Activated effector memory CD4-positive, alpha-beta T cell treated with Interleukin-2 at 50 U/mL for 16 hours (primary cell): Measurements from ENCODE around the gene MGAT5B.

Experiments used
- DNase-seq: peaks from one replicate; pipeline ENCODE4 v3.0.0-alpha.2; 2020

The MGAT5B gene

GRCh38 chr17:76932402-76933333 lies 64.5 kb downstream of the MGAT5B start:
- no peak for DNase-seq

- no peak for DNase-seq
Observed at GRCh38 chr17:76934561-76935320, 66.5 kb downstream of the MGAT5B start.

- no peak for DNase-seq
Observed at GRCh38 chr17:76935331-76935730, 67.1 kb downstream of the MGAT5B start.

GRCh38 chr17:76937238-76937637 lies 69.0 kb downstream of the MGAT5B start:
- DNase-seq: no peak

GRCh38 chr17:76938009-76938408 lies 69.8 kb downstream of the MGAT5B start:
- DNase-seq: no peak

GRCh38 chr17:76940295-76940694 lies 72.1 kb downstream of the MGAT5B start:
- DNase-seq: no peak

GRCh38 chr17:76940738-76941350 lies 72.6 kb downstream of the MGAT5B start:
- no peak for DNase-seq

- no peak for DNase-seq
Observed at GRCh38 chr17:76943202-76943601, 75.0 kb downstream of the MGAT5B start.

GRCh38 chr17:76943781-76944213 lies 75.6 kb downstream of the MGAT5B start:
- no peak for DNase-seq

GRCh38 chr17:76944477-76944876 lies 76.3 kb downstream of the MGAT5B start:
- no peak for DNase-seq

GRCh38 chr17:76946111-76946771 lies 78.0 kb downstream of the MGAT5B start:
- no peak for DNase-seq

GRCh38 chr17:76946772-76947135 lies 78.5 kb downstream of the MGAT5B start:
- no peak for DNase-seq

GRCh38 chr17:76947309-76947708 lies 79.1 kb downstream of the MGAT5B start:
- DNase-seq: no peak

GRCh38 chr17:76947771-76948170 lies 79.6 kb downstream of the MGAT5B start:
- DNase-seq: no peak

- DNase-seq: no peak
Observed at GRCh38 chr17:76948301-76948700, 80.1 kb downstream of the MGAT5B start.

- no peak for DNase-seq
Observed at GRCh38 chr17:76948726-76949342, 80.6 kb downstream of the MGAT5B start.

GRCh38 chr17:76949913-76950695 lies 81.9 kb downstream of the MGAT5B start:
- no peak for DNase-seq

- DNase-seq: no peak
Observed at GRCh38 chr17:76951375-76951905, 83.2 kb downstream of the MGAT5B start.

- DNase-seq: no peak
Observed at GRCh38 chr17:76952402-76952801, 84.2 kb downstream of the MGAT5B start.

- no peak for DNase-seq
Observed at GRCh38 chr17:76953066-76953465, 84.9 kb downstream of the MGAT5B start.

GRCh38 chr17:76953946-76954345 lies 85.7 kb downstream of the MGAT5B start:
- no peak for DNase-seq
